Fibroblast of lung (primary cell): ENCODE results near the gene NAPB. TPM values are rescaled to one million over a fixed set of nuclear protein-coding genes. Genes with fewer than 3 reads are reported as not detected.

Experiments
- DNase-seq, 2 donors: peaks; one replicate each; pipeline versions ENCODE4 v3.0.0 to v3.0.0-alpha.2; 2010; ENCODE audit warnings: low read depth in 2 of 2
- H2AFZ ChIP-seq: 2 replicates; pipeline ENCODE4 v1.5.1; 2012; ENCODE audit warnings: low read length, control low read depth, inconsistent platforms
- H3K27ac ChIP-seq: 2 replicates; pipeline ENCODE4 v1.5.1; 2011; ENCODE audit warnings: low read length, control low read depth; ENCODE audit not compliant: insufficient read depth
- H3K27me3 ChIP-seq: 2 replicates; pipeline ENCODE4 v1.5.1; 2011; ENCODE audit warnings: mild to moderate bottlenecking, low read length; ENCODE audit not compliant: control insufficient read depth, insufficient read depth
- H3K36me3 ChIP-seq: 2 replicates; pipeline ENCODE4 v1.5.1; 2011; ENCODE audit warnings: low read length; ENCODE audit not compliant: control insufficient read depth, insufficient read depth
- H3K4me1 ChIP-seq: 2 replicates; pipeline ENCODE4 v1.5.1; 2011; ENCODE audit warnings: low read length; ENCODE audit not compliant: control insufficient read depth, insufficient read depth; ENCODE audit errors: extremely low read depth
- H3K4me2 ChIP-seq: 2 replicates; pipeline ENCODE4 v1.5.1; 2011; ENCODE audit warnings: low read length, control low read depth; ENCODE audit not compliant: insufficient read depth; ENCODE audit errors: extremely low read depth
- H3K4me3 ChIP-seq, 4 experiments: fragments of 200-600 bp in 1 of 4; sonication (generic) in 1 of 4; replicated peaks in 1 of 4; 2 replicates each; pipeline ENCODE4 v1.5.1; 2011 to 2016; ENCODE audit warnings: low read length in 4 of 4, low read depth in 3 of 4, mild to moderate bottlenecking in 3 of 4, control low read depth in 2 of 4, inconsistent platforms in 1 of 4, mixed read lengths in 1 of 4; ENCODE audit not compliant: insufficient read depth in 1 of 4; ENCODE audit errors: control extremely low read depth in 1 of 4
- H3K79me2 ChIP-seq: 2 replicates; pipeline ENCODE4 v1.5.1; 2012; ENCODE audit warnings: mild to moderate bottlenecking, low read length, inconsistent platforms; ENCODE audit not compliant: control insufficient read depth, insufficient read depth
- H3K9ac ChIP-seq: 2 replicates; pipeline ENCODE4 v1.5.1; 2011; ENCODE audit warnings: mild to moderate bottlenecking, low read length, control low read depth; ENCODE audit not compliant: insufficient read depth
- H3K9me3 ChIP-seq: 2 replicates; pipeline ENCODE4 v1.5.1; 2012; ENCODE audit warnings: low read depth, low read length; ENCODE audit not compliant: control insufficient read depth, insufficient read depth
- H4K20me1 ChIP-seq: 2 replicates; pipeline ENCODE4 v1.5.1; 2011; ENCODE audit warnings: low read length; ENCODE audit not compliant: control insufficient read depth, insufficient read depth; ENCODE audit errors: extremely low read depth
- CTCF ChIP-seq, 2 donors: IDR thresholded peaks in 1 of 2; conservative IDR thresholded peaks in 1 of 2; 1 replicate in 1 of 2; 2 replicates in 1 of 2; pipeline ENCODE4 v1.5.1; 2011 to 2012; ENCODE audit warnings: low read length in 2 of 2, control low read depth in 1 of 2, inconsistent platforms in 1 of 2, low read depth in 1 of 2, mild to moderate bottlenecking in 1 of 2
- EZH2 ChIP-seq: IDR thresholded peaks from 2 replicates; pipeline ENCODE4 v1.5.1; 2012; ENCODE audit warnings: low read length, control low read depth, mild to moderate bottlenecking; ENCODE audit errors: missing control alignments
- polyA plus RNA-seq, 2 donors: library from polyadenylated mRNA; depleted of rRNA in 1 of 2; stranded (reverse) in 1 of 2; unstranded in 1 of 2; fragments of >200 nt; gene quantifications; 2 replicates each; pipeline ENCODE4 v1.2.1, GENCODE V29; 2011 to 2012; ENCODE audit warnings: missing spikeins in 1 of 2
- total RNA-seq: library from RNA; depleted of rRNA; stranded (reverse); fragments of >200 nt; gene quantifications from 2 replicates; pipeline ENCODE4 v1.2.1, GENCODE V29; 2014

Gene NAPB
- total and polyA plus RNA-seq, 2 donors (not counting 1 experiment from before 2014, with no cell fraction given), result 5.1 to 12.6 TPM

- Histone ChIP-seq H3K4me2 (no peak overlapping the region), H3K36me3 (peaks cover 20% of the 10 kb centered on the region)
Measured at GRCh38 chr20:23374441-23374840, 46.8 kb downstream of the NAPB start.

GRCh38 chr20:23371496-23371895, 49.8 kb downstream of the NAPB start:
- Histone ChIP-seq H3K36me3 (peaks cover 19% of the 10 kb centered on the region), H3K79me2 (peaks cover 16% of the 10 kb centered on the region)
- DNase-seq, result no peak

More at GRCh38 chr20:23374441-23374840, 46.8 kb downstream of the NAPB start:
- Histone ChIP-seq H3K27ac (no peak overlapping the region), H3K9ac (no peak overlapping the region), H2AFZ (no peak overlapping the region), H4K20me1 (no peaks in the 10 kb centered on the region), H3K4me3 (no peak overlapping the region), H3K4me1 (no peaks in the 10 kb centered on the region), H3K27me3 (no peaks in the 10 kb centered on the region), H3K9me3 (no peaks in the 10 kb centered on the region), H3K79me2 (peaks cover 1% of the 10 kb centered on the region)
- DNase-seq, result no peak
- TF ChIP-seq EZH2, result no peak
- no peak for TF ChIP-seq CTCF (conservative IDR thresholded peaks at IDR 0.05 in 1 of 2, IDR thresholded peaks at IDR 0.05 in 1 of 2; ENCODE audit: low read depth in 1 of 2, low read length in 2 of 2)

GRCh38 chr20:23370873-23371272, 50.4 kb downstream of the NAPB start:
- Histone ChIP-seq H3K27me3 (no peaks in the 10 kb centered on the region), H3K4me3 (no peak overlapping the region), H2AFZ (no peak overlapping the region), H3K9ac (no peak overlapping the region), H3K4me2 (no peak overlapping the region), H3K4me1 (peaks cover 3% of the 10 kb centered on the region), H3K79me2 (peaks cover 20% of the 10 kb centered on the region), H3K36me3 (peaks cover 19% of the 10 kb centered on the region), H3K27ac (no peak overlapping the region), H4K20me1 (no peaks in the 10 kb centered on the region), H3K9me3 (no peaks in the 10 kb centered on the region)
- TF ChIP-seq CTCF (conservative IDR thresholded peaks at IDR 0.05 in 1 of 2, IDR thresholded peaks at IDR 0.05 in 1 of 2; ENCODE audit: low read depth in 1 of 2, low read length in 2 of 2), result no peak
- no peak for TF ChIP-seq EZH2
- DNase-seq, result no peak

More at GRCh38 chr20:23371496-23371895, 49.8 kb downstream of the NAPB start:
- Histone ChIP-seq H2AFZ (no peak overlapping the region), H3K4me1 (peaks cover 3% of the 10 kb centered on the region), H4K20me1 (no peaks in the 10 kb centered on the region), H3K4me2 (no peak overlapping the region), H3K9me3 (no peaks in the 10 kb centered on the region), H3K4me3 (no peak overlapping the region), H3K27ac (no peak overlapping the region), H3K9ac (no peak overlapping the region), H3K27me3 (no peaks in the 10 kb centered on the region)
- TF ChIP-seq EZH2, result no peak
- no peak for TF ChIP-seq CTCF (conservative IDR thresholded peaks at IDR 0.05 in 1 of 2, IDR thresholded peaks at IDR 0.05 in 1 of 2; ENCODE audit: low read depth in 1 of 2, low read length in 2 of 2)
